HG03565 (cell line): ENCODE results near the gene PON1.

ENCODE experiments used
- ATAC-seq: cut with Tn5 transposase; IDR thresholded peaks from one replicate; pipeline ENCODE4 v1.9.1; 2021; ENCODE audit warnings: mild to moderate bottlenecking, moderate library complexity; ENCODE audit not compliant: unreplicated experiment

The PON1 gene

DNA sequence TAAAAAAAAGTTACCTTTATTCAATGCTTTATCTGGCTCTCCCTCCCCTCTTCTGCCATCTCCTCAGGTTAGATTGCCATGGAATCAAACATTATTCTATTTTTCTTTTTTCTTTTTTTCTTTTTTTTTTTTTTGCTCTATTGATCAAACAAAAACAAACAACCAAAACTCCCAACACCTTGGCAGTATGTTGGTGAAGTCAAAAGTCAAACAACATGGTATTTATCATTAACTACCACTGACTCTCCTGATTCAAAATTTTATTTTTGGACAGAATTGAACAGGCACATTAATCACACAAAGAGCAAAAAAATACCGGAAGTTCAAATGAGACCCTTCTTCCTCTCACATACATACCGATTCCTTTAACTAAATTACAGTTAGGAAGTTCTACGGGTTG lies 6.4 kb downstream of the PON1 start:
- no peak for ATAC-seq

DNA sequence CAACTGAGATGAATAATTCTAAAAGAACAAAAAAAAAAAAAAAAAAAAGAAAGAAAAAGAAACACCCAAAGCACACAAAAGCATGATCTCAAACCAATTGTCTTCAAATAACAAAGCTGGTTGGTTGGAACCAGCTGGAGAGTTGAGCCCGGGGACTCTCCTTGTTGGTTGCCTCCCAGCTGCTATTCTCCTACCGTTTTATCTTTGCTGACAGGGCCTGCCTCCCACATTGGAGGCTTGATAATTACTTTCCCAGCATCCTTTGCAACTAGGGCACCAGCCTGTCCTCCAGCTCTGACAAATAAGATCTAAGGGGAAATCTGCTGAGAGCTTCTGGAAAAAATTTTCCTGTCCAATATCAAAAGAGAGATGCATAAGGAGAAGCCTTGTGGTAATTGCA lies 6.8 kb downstream of the PON1 start:
- no peak for ATAC-seq

DNA sequence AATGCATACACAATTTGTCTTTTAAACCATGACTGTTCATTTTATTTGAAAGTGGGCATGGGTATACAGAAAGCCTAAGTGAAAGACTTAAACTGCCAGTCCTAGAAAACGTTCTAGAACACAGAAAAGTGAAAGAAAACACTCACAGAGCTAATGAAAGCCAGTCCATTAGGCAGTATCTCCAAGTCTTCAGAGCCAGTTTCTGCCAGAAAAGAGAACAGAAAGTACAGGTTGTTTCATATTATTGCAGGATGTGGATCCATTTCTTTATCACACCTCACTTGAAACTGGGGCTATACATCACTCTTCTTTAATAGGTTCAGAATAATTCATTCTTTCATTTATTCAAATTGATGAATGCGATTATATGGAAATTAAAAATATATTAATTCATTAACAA lies 7.7 kb downstream of the PON1 start:
- peak; percentile 78 for ATAC-seq

DNA sequence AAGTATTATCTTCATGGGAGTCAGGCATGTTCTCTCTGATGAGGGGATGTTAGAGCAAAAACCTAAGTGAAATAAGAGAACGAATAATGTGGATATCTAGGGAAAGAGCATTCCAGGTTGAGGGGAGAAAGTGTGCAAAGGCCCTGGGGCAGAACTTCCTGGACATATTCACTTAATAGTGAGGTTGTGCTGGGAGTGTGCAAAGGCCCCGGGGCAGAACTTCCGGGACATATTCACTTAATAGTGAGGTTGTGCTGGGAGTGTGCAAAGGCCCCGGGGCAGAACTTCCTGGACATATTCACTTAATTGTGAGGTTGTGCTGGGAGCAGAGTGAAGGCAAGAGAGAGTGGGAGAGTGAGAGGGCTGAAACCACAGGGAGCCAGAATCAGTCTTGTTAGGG lies 11.8 kb downstream of the PON1 start:
- ATAC-seq = no peak

DNA sequence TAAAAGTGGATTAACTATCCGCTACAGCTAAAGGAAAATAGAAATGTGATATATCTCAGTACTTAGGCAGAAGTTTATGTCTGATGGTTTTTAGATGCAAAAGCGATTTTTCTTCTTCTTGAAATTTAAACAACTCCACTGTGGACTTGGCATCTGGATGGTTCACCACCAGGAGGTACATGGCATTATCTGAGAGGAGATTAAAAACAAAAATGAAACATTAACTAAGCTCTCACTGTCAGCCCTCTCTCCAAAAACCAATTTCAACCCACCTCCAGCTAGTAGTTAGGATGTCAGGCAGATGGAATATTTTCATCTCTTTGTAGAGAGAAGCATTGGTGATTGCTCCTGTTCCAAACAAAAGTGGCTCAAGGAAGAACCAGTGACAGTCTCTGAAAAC lies 12.9 kb downstream of the PON1 start:
- no peak for ATAC-seq

DNA sequence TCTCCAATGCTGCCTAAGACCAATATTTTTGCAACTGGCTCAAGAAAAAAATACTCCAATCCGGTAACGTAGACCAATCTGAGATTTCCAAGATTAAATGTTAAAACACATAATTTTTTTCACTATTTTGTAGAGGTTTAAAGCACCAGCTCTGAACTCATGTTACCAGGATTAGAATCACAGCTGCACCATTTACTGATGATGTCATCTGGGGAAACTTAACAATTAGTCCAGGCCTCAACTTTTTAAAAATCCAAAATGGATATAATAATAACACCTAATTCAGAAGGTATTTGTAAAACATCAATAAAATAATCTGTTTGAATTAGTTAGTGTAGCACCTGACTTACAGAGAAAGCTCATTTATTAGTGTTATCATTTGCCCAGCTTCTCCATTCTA lies 14.4 kb downstream of the PON1 start:
- ATAC-seq = no peak

DNA sequence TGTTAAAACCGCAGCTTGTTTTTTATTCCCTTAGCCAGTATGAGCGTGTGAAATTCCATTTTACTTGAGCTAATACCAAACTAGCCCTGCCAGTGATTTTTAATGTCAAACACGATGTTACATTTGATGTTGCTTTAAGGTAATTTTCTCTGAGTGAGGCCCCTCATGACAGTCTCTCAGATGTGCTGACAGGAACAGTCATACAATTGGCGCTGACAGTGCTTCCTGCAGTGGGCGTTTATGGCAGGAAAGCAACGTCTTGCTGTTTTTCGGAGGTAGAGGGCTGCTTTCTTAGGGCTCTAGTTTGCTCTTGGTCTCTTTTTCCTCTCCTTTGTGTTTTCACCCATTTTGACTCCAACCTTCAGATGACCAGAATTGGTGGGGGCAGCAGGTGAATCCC lies 19.3 kb downstream of the PON1 start:
- ATAC-seq = no peak

DNA sequence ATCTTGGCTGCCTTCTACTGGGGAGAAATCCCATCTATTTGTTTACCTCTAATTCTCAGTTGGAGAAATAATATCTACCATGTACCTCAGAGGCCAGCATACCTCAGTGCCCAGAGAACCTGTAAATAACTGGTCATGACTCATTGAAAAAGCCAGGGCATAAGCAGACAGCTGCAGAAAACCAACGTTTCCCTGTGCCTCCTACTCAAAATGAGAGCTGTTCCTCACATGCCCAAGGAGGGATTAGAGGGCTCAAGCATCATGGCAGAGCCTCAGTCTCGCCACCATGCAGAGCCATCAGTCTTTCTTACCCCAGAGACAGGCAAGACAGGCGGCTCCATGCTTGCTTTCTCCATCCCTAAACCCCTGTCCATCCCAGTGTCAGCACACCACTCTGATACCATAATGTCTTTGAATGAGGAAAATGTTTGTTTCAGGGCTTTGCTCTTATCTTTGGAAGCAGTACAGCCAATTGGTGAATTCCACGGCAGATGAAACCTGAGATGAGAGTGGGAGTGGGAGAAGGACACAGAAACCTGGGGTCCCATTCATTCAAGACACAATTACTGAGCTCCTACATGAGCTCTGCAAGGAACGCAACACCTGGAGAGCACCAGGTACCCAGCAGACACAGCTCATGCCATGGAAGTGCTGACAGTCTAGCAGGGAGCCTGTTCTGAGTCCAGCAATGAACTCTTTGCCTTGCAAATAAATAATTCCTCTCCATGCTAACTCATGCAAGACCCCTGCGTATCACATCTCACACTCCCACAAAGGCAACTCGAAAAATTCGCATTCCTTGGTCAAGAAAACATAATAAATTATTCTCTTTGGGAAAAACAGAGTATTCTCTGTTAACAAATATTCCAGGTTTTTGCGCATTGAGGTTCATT lies 21.1 kb downstream of the PON1 start:
- no peak for ATAC-seq

DNA sequence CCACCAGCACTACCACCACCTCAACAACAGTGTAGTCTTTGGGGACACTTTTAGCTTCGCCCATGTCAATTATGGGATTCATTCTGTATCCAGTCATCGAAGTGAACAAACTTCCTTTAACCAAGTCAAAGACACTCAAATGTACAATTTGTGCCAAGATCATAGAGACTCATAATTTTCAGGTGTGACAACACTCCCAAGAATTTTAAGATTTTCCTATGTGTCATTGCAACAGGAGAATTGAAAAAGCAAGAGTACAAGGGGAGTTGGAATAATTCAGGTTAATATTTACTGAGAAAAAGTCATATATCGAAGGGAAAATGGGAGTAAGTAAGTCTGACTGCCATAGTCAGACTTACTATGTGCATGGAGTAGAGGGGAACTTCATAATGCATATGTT lies 26.2 kb downstream of the PON1 start:
- no peak for ATAC-seq

DNA sequence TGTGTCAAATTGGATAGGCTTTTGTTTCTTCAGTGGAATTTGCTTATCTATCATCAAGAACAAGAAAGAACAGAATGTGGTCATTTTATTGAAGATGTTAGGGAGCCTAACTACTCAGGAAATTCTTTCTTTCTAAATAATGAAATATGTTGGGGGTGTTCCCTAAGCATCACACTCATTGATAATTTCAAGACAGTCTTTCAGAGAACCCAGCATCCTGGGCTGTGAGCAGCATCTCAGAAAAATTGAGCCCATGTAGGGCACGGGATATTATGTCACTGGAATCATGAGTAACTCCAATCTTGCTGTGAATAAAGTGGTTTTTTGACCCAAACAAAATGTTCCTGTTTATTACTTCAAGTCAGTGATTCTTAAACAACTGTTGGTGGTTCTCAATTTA lies 27.3 kb downstream of the PON1 start:
- no peak for ATAC-seq

DNA sequence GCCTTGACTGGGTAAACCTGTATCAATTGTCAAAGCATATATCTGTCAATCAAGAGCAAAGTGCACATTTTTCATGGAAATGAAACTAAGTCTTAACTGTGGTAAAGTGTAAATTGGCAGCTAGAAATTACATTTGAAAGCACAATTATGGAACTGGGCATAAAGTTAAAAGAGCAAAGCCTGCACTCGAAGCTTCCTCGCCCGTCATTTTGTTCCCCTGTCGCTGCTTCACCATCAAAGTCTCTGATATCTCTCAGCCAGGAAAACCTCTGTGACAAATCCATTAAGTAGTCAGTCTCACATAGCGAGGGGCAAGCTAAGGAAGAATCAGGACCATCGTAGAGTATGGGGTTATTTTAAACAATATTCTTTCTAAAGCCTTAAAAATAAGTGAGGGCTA lies 27.9 kb downstream of the PON1 start:
- no peak for ATAC-seq

DNA sequence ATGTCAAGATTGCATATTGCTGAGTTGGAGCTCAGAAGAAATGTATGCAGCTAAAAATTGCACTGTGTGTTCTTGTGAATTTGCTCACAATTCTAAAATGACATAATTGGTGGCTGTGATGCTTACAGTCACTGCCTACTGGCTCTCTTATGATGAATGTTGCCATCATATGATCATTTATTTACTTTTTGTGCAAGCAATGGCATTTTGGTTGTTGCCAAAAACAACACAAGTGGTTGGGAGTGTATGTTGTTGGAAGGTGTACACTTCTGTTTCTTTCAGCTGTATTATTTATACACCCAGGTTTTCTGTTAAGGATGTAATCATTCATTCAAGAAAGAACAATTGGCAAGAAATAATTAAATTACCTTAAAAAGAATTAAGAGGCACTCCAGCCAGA lies 28.9 kb downstream of the PON1 start:
- ATAC-seq = no peak

DNA sequence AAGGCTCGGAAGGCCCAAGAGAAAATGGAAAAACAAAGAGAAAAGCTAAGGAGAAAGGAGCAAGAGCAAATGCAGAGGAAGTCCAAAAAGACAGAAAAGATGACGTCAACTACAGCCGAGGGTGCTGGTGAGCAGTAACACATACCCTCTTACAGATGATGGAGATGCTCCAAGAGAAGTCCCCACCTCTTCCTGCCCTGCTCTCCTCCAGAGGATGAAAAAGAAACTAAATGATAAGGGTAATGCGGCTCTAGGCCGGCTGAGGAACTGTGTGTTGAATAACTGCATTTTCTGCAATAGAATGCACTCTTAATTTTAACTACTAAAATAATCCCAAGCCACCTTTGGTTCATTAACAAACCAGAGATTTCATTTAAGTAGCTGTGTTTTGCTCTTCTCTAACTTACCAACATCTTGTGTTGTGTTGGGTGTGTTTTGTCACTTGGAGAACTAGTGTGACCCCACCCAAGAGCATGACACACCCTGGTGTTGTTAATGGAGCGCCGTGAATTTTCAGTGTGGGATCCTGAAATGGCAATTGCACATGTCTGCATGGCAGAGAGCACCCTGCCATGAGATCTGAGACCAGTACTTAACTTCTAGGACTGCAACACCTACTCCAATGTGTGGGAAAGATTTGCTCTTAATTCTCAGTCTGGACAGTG lies 34.0 kb downstream of the PON1 start:
- ATAC-seq = no peak

DNA sequence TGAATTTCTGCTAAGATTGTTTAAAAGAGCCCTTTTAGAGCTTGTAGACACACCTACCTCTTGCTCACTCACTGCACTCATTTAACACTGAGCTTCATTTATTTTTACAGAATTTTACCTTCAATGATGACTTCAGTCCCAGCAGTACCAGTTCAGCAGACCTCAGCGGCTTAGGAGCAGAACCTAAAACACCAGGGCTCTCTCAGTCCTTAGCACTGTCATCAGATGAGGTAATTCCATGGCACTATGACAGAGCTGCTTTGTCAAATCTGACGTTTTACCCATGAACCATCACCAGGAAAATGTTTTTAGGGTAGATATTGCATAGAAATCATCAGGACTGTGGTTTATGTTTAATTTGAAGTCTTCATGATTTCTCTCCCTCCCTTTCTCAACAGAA lies 38.2 kb downstream of the PON1 start:
- ATAC-seq = no peak

DNA sequence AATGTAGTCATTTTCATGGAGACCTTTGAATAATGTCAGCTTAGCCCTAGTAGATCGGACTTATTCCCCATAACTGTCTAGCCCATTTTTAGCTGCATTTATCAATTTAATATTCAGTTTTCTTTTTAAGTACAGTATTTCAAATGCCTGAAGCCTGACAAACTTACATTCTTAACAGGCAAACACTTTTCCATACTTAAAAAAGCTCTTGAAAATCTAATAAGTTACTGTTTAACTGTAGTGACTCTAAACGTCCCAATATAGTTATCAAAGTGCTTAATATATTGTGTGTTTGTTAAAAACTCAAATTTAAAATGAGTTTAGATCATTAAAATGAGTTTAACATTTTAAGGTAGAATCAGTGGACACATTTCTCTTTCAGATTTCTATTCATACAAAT lies 44.9 kb downstream of the PON1 start:
- no peak for ATAC-seq

DNA sequence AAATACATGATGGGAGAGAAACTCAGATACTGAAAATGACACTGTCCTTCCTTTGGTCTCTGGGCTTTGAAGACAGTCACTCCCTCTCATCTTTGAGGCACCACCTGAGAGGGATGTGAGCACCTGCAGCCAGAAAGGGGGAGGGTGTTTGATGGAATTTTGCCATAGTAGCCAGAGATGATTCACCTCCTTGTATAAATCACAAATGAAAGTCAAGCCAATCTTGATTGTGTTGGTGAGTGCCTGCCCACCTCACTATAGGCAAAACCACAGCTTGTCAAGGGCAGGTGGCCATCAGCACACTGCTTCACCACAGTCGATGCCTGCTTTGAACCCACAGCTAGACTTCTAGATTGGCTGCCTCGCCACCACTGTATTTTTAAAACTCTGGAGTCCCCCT lies 48.2 kb downstream of the PON1 start:
- no peak for ATAC-seq

DNA sequence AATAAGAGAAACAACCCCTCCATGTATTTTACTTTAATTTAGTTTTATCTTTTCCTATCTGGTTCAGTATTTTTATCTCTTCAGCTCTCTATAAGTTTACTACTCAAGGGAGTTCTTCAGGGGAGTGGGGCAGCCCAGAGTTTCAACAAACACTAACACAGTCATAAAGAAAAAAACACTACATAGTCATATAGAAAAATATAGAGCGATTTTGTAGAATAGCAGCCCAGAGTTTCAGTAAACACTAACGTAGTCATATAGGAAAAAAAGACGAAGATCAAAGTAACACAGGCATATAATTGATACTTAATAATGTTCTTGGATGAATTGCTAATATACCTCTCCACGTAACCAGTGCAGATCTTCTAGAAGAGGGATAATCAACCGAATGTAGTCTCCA lies 54.7 kb downstream of the PON1 start:
- ATAC-seq = no peak

DNA sequence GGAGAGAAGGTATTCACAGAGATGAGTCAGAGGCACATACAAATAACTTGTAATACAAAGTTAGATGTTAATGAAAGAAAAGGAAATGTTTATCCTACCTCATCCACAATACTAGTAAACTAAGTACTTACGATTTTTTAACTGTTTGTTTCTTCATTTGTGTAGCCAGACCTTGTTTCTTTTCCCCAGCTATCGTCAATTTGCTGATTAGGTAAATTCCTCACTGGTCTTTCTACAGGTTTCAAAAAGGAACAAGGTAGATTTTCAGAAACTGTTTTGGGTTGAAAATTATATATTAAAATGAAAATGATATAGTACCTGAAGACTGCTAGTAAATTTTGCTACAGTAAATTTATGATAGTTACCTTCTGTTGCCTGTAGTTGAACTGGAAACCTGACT lies 56.6 kb downstream of the PON1 start:
- no peak for ATAC-seq

DNA sequence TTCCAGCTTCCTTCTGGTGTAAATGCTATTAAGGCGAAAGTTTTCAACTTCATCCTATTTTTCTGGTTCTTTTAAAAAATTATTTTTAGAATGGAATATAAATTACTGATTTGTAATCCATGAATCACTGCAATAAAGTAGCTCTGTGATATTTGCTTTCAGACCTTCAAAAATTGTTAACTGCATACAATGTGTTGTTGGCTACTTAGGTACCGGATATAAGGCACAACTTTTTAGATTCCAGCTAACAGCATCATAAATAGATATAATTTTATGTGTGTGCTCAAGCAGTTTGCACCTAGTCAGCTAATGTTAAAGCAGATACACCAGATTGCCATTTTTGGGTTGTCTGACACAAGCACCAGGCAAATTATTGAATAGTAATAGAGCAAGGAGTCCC lies 58.7 kb downstream of the PON1 start:
- no peak for ATAC-seq

DNA sequence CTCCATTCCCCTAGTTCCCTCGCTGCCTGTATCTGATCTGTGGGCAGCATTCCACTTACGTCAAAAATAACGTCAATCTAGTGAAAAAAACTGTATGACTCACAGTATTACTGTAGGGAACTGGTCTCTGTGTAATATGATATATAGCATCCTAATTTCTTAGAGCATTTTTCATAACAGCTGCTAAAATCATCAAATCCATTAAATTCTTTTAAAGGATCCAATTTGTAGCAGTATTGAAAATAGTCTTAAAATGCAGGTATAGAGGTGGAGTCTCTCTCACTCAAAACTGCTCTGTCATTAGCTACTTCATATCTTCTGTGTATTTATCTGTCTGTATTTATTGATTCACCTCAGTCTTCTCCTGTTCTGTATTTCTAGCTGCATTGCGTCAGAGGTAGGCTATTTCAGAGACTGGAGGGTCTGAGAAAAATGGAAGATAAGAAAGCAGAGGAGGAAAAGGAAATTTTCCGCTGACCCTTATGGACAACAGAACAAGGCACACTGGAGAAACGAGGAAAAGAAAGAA lies 59.9 kb downstream of the PON1 start:
- ATAC-seq = no peak

DNA sequence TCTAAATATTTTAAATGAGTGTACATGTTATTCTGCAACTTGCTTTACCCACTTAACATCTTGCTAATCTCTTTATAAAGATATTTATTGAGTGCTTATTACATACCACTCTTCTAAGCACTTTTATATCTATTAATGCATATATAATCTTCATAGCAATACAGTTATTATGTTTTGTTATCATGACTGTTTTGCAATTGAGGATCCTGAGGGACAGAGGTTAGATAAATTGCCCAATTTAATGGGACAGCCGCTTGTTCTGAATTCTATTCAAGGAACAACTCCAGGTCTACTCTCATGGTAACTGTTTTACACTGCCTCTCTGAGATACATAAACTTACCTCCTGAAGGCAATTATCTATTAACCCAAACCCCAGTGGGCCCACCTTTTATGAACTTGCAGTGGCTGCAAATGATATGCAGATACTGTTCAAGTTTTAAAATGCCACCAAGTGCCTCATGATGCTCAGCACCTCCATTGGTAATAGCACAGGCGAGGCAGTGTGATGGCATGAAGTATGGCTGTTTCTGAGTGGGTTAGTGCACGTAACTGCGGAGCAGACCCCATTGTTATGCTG lies 60.5 kb downstream of the PON1 start:
- no peak for ATAC-seq

DNA sequence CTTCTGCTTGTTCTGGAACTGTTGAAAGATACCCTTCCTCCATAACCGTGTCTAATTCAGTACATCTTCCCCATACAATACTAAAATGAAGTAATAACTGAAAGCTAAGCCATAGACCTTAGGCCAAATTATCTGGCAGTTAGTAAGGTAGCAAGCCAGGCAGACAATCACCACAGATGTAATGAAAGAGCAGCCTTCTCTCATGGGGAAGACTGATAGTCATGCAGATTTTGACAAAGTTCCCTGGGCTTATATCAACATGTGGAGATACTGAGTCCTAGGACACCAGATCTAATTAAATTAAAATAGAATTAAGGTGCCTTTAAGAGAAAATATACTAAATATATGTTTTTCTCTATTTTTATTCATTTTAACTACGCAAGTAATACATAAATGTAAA lies 61.5 kb downstream of the PON1 start:
- no peak for ATAC-seq
